GOT3 (cell line): Measurements from ENCODE around the gene SYNE1.
A peak's percentile ranks its signal among the peaks of the same experiment; 100 is the strongest.
"Not testable (repeated sequence)": the region's sequence is repeated elsewhere in the genome, so short reads cannot be mapped to it uniquely, and the experiment has no call there.

Experiments
- DNase-seq: peaks from one replicate; lab custom pipeline; 2025; ENCODE audit warnings: mixed read lengths; lab: John Stamatoyannopoulos, UW

SYNE1 gene

DNA sequence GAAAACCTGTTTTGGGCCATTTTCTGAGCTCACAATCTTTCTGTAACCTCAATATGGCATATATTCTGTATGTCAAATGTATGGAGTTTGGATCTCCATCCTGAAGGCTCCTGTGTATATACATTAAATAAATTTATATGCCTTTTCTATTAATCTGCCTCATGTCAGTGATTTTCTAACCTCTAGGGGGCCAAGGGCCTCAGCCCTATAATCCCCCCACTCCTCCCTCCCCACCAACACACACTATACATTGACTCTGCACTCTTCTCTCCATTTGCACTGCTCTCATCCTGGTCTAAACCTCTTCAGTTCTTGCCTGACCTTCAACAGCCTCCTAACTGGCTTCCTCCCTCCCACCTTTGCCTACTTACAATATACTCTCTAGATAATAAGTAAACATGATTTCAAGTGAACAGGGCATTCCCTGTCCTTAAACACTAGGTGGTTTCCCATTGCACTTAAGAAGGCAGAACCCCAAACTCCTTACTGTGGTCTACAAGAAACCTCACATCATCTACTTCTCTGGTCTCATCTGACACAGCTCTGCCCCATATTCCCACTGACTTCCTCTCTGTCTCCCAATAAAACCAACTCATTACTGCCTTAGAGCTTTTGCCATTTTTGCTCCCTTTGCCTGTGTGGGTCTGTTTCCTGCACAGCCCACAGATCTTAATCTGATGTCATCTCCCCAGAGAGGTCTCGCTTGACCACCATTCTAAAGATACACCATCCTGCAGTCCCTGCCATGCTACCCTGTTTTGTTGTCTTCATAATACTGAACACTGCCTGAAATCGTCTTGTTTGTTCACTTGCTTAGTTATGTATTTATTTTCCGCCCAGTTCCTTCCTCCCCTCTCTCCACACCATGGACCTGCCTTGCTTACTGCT, 213.7 kb downstream of the SYNE1 start:
- no peak for DNase-seq

GRCh38 chr6:152421496-152421895, 215.7 kb downstream of the SYNE1 start:
- DNase-seq = not testable (repeated sequence)

DNA sequence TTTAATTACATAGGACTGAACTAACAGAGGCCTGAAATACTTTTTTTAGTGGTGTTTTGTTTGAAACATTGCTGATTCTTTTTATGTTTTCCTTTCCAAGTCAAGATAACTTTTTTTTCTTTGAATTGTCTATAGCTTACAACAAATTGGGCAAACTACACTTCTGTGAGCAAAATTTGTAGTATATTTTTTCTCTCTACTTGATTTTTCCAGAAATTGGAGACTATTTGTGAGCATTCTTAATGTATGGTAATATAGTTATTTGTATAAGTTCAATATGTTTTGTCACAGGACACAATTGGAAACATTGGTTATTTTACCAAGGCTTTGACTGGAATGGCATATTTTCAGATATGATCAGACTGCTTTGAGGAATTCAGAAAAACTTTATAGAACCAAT, 216.5 kb downstream of the SYNE1 start:
- no peak for DNase-seq

DNA sequence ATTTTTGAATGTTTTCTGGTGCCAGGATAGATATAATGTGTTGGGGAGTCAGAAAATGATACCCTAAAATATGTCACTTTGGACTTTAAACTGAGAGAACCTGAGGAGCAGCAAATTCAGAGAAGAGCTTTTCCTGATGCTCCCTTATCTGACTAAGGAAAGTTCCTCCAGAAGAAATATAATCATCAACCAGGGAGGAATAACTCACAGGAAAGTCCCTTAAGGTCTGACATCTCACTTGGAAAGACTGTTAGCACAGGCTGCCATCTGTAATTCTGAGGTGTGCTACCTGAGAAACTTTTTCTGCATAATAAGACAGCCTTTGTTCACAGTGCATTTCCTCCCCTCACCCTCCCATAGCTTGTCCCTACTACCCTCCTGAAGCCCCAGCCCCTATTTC, 218.6 kb downstream of the SYNE1 start:
- DNase-seq = no peak

- no peak for DNase-seq
Observed at GRCh38 chr6:152416652-152417051, 220.5 kb downstream of the SYNE1 start.

DNA sequence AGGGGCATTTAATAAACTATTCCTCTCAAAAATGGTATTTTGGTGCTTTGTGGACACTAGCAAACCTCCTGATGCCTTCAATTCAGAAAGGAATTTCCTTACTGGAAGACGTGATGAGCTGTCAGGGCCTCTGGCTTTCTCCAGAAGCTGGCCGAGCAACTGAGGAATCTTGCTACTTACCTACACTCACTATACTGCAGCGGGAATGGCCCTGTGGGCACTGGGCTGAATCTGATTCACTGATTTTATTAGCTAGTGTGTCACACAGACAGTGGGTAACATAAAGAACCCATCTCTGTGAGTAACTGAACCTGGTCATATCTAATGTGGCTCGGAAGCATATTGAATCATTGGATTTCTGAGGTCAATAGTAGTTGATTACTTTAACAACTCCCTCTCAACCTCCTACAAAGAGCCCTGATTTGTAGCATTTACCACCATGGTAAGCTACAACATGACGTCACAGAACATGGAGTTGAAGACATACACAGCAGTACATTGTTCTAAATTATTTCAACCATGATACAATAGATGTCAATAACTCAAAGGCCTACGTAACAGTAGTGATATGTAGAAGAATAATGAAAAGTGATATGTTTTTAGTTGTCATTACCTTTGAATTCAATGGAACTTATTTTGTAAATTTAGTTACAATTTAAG, 232.1 kb downstream of the SYNE1 start:
- no peak for DNase-seq

DNA sequence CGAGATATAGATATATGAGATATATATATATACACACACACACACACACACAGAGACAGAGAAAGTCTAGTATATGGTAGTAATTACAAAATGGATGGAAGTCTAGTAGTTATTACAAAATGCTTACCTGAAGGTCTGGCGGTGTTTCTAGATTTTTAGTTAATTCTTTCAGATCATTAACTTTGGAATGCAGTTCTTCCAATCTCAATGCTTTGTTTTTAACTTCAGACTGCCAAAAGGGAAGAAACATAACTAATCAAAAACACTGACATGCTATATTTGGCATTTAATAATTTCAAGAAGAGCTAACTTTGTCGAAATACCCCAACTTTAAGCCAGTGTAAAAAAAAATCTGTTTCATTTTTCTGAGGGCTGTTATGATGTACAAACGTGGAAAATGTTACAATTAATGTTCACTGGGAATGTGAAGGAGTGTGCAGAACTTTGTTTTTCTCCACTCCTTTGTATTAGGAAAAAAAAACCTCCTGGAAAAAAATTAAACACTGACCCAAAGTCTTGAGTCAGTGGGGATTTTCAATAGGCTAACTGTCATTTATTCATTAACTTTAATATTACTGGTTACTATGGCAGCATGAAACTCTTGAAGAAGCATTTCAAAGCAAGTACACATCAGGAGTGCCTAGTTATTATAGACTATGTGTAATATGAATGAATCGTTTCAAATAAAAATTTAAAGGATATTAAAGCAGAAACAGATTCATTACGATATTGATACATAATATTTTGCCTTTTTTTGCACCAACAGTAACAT, 232.9 kb downstream of the SYNE1 start:
- DNase-seq = no peak

DNA sequence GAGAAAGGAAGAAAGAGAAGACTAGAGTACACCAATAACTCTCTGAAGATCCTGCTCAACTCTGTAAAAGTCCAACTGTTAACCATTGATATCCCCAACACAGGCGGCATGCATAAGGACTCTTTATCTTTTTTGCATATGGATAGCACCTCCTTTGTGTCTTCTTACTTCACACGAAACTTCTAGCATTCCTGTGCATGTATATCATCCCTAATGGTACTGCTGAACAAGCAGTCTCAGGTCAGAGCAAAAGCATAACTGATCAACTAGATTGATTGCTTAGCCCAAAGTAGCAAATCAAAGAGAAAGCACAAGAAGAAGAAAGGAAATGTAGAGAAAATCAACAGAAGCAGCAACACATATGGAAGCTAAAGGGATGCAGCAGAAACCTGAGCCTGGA, 234.4 kb downstream of the SYNE1 start:
- DNase-seq = no peak

DNA sequence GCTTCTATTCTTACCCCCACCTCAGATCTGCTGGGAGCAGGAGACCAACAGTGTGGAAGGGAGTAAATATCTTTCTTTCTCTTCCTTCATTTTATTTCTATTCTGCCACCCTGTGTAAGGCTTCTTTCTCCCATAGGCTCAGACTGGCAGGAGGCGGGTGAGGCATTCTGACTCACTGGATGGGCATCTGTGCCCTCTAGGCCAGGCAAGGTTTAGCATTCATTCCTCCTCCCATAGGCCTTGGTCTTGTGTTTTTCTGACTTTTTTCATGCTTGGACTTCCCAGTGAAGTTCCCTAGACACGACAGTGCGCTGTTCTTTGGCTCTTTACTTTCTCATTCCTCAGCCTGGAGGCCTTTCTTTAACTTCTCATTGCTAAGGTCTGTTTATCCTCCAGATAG, 235.2 kb downstream of the SYNE1 start:
- no peak for DNase-seq

GRCh38 chr6:152399399-152399798, 237.8 kb downstream of the SYNE1 start:
- no peak for DNase-seq

GRCh38 chr6:152398993-152399392, 238.2 kb downstream of the SYNE1 start:
- DNase-seq = no peak

DNA sequence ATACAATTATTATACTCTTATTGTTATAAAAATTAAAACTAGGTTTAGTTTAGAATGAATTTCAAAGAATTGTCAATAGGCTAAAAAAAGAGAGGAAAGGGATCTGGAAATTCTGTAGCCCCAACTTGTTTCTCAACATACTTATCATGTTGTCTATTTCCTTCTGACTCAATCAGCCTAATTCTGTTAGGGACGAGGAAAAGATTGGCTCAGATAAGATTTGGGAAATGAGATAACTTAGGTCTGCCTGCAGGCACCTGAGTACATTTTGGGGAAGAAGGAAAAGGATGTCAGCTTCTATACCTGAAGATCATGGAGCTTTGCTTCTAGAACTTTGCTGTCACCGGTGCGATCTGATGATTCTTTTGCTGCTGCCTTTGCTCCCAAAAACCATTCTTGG, 238.8 kb downstream of the SYNE1 start:
- DNase-seq = no peak

DNA sequence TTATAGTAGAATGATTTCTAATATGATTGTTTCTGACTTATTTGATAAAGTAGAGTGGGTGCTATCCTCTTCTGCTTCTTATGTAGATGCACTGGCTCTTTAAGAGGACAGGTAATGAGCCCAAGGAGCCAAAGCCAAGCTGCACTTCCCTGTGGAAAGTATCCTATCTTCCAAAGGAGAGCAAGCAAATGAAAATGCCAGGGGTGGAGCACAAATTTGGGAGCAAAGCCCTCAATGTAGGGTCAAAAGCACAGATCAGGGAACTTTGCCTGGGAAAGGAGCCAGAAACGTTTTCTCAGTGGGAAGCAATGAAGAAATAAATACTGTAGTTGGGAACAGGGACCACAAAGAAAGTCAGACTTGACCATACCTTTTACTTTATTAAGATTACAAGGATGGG, 242.9 kb downstream of the SYNE1 start:
- no peak for DNase-seq

- no peak for DNase-seq
Observed at GRCh38 chr6:152391179-152391880, 245.8 kb downstream of the SYNE1 start.

GRCh38 chr6:152387091-152387490, 250.1 kb downstream of the SYNE1 start:
- no peak for DNase-seq

GRCh38 chr6:152386131-152386530, 251.0 kb downstream of the SYNE1 start:
- DNase-seq = no peak

DNA sequence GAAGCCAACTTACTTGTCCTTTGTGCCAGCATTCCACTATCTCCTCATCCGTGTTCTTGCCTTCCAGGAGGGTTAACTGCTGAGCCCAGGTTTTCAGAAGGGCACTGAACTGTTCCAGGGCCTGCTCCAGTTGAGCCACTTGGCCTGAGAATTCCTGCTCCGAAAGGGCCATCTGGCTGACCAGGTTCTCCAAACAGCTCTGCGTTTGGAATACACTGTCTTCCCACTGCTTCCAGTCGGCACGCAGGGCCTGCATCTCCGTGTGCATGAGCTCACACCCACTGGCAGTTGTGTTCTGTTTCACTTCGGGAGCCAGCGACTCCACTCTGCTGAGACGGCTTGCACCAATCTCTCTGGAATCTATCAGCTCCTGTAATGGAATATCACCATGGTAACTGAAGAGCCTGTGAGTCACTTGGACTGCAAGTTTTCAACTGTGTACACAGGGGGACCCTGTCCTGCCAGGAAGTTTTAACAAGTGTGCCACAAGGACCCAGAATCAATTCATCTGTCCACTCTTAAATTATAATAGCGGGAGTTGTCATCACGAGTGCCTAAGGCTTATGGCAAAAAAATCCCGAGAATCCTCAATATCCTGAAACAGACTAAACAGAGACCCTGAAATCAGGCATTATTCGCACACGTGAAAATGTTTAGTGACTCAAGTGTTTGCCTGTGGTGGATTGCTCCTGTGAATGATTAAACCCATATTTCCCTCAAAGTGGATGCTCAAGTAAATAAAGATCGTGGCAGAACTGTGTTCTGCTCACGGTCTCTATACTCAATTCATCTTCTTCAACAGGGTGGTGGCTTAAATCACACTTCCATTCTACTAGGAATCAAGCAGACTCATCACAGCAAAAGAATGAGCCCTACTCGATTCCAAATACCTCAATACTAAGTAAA, 255.9 kb downstream of the SYNE1 start:
- peak; percentile 48 for DNase-seq

GRCh38 chr6:152380351-152380767, 256.8 kb downstream of the SYNE1 start:
- DNase-seq = no peak

GRCh38 chr6:152379423-152379822, 257.7 kb downstream of the SYNE1 start:
- no peak for DNase-seq

- DNase-seq = no peak
Observed at GRCh38 chr6:152378169-152378568, 259.0 kb downstream of the SYNE1 start.

- no peak for DNase-seq
Observed at GRCh38 chr6:152375197-152375596, 262.0 kb downstream of the SYNE1 start.
